Peyer's patch (tissue), 4 donors: ENCODE results near the gene TMEM266. TPM values are rescaled to one million over a fixed set of nuclear protein-coding genes. Genes with fewer than 3 reads are reported as not detected.

ENCODE experiments used
- DNase-seq, 3 donors: peaks; one replicate each; pipeline ENCODE4 v3.0.0-alpha.2; 2017 to 2019
- H3K27ac ChIP-seq, 4 donors: fragments of 200-600 bp; sonication (generic); one replicate each; pipeline ENCODE4 v1.5.1; 2016 to 2019
- H3K27me3 ChIP-seq, 2 donors: fragments of 200-600 bp; sonication (generic); one replicate each; pipeline ENCODE4 v1.5.1; 2019
- H3K36me3 ChIP-seq, 3 donors: fragments of 200-600 bp; sonication (generic); one replicate each; pipeline ENCODE4 v1.5.1; 2016 to 2019
- H3K4me1 ChIP-seq, 4 donors: fragments of 200-600 bp; sonication (generic); one replicate each; pipeline ENCODE4 v1.5.1; 2016 to 2019
- H3K4me3 ChIP-seq, 4 donors: fragments of 200-600 bp; sonication (generic); 1 replicate in 3 of 4; 2 replicates in 1 of 4; pipeline ENCODE4 v1.5.1; 2016 to 2019; ENCODE audit warnings: mild to moderate bottlenecking in 1 of 4
- H3K9me3 ChIP-seq, 4 donors: fragments of 200-600 bp; sonication (generic); one replicate each; pipeline ENCODE4 v1.5.1; 2016 to 2019; ENCODE audit warnings: mild to moderate bottlenecking in 1 of 4
- CTCF ChIP-seq, 6 experiments: fragments of 450-650 bp in 4 of 6; fragments of 200-600 bp in 2 of 6; sonication (generic) in 1 of 6; IDR thresholded peaks; one replicate each; pipeline ENCODE4 v1.5.1; 2017 to 2019; ENCODE audit warnings: antibody characterized with exemption in 6 of 6, mild to moderate bottlenecking in 3 of 6, moderate library complexity in 1 of 6
- POLR2A ChIP-seq, 2 donors: fragments of 450-650 bp; IDR thresholded peaks; one replicate each; pipeline ENCODE4 v1.5.1; 2017; ENCODE audit warnings: antibody characterized with exemption in 2 of 2, mild to moderate bottlenecking in 2 of 2, moderate library complexity in 2 of 2
- total RNA-seq, 4 donors: library from RNA; depleted of rRNA; stranded (reverse); fragments of >200 nt; gene quantifications; one replicate each; pipeline ENCODE4 v1.1.0, GENCODE V29; 2016

TMEM266 gene
- total RNA-seq, 4 donors from 2014 or later = not detected

GRCh38 chr15:76193934-76194333 is 134.1 kb downstream of the TMEM266 start:
- H3K27ac ChIP-seq = no peak overlapping the region
- TF ChIP-seq CTCF (IDR thresholded peaks at IDR 0.05) = no peak
- no peak for TF ChIP-seq POLR2A (IDR thresholded peaks at IDR 0.05)
- no peak overlapping the region for H3K4me3 ChIP-seq
- no peaks in the 10 kb centered on the region for H3K9me3 ChIP-seq
- H3K4me1 ChIP-seq = peaks cover 0 to 38% (median 4%) of the 10 kb centered on the region in 4 donors
- H3K27me3 ChIP-seq = peaks cover 0 to 7% of the 10 kb centered on the region in 2 donors
- no peak for DNase-seq
- H3K36me3 ChIP-seq = no peaks in the 10 kb centered on the region

DNA sequence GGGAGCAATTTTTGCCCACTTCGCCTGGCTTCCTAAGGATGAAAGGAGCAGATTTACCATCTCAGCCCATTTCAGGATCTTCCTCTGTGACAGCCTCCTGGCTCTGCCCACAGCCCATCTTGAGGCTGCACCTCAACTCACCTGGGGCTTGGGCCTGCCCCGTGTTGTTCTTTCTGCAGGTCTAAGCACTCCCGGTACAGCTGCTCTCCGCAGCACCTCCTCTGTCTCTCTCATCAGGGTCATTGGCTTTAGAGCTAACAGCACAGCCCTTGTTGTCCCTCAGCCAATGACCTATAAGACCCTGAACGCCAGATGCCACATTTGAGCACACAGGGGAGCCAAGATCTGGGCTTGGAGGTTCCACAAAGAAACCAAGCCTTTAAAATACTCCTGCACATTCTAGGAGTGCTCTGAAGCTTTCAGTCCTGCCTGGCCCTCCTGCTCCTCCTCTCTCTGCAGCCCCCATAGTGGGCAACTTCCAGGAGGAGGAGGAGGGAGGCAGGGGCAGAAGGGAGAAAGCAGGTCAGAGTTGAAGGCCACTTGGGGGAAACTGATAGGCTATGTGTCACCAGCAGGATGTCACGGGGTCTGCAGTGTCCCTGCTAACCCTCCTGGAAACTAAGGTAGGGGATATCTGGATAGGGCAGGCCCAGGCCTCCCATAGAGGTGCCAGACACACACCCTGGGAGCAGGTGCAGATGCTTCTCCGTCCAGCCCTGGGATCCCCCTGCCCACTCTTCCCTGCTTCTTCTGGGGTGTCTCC is 135.9 kb downstream of the TMEM266 start:
- no peak overlapping the region for H3K4me3 ChIP-seq
- TF ChIP-seq CTCF (IDR thresholded peaks at IDR 0.05) = no peak
- H3K36me3 ChIP-seq = no peaks in the 10 kb centered on the region
- H3K4me1 ChIP-seq = peaks cover 0 to 34% (median 4%) of the 10 kb centered on the region in 4 donors
- no peak overlapping the region for H3K27ac ChIP-seq
- peaks cover 0 to 7% of the 10 kb centered on the region in 2 donors for H3K27me3 ChIP-seq
- no peaks in the 10 kb centered on the region for H3K9me3 ChIP-seq
- DNase-seq = no peak

DNA sequence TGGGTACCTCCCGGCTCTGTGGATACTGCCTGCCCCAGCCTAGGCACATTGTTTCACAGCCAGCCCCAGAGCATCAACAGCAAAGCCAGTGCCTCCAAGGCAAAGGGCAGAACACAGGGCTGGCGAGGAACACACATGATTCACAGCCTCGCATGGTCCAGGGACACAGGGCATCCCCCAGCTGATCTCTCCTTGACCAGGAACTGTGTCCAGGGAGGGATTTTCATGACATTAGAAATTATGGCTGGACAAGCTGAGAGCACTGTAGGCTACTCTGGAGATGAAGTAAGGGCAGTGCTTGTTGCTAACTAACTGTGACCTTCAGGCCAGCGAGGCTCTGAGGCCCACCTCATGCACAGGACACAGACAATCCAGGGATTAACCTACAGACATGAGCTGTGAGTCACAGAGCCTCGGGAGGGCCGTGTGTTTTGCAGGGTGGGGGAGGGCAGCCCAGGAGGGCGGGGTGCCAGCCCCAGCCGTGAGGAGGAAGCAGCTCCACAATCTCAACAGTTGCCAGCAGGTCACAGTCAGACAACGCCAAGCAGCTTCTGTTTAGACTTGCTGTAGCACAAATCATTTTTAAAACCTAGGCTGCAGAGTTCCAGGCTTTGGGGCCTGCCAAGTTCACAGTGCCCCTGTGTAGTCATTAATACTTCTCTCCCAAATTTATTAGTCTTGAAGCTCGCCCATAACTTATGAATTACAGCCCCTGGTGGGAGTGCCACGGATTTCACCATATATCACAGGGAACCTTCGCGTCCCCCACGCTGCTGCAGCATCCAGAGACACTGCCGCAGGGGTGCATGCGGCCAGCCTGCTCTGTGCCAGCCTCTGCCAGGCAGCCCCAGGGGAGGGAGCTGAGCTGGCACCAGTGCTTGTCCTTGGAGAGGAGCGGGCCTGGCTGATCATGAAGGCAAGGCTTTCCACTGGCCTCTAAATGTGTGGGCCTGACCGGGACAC is 136.8 kb downstream of the TMEM266 start:
- no peaks in the 10 kb centered on the region for H3K36me3 ChIP-seq
- TF ChIP-seq CTCF (IDR thresholded peaks at IDR 0.05) = no peak
- peaks cover 0 to 25% (median under 1%) of the 10 kb centered on the region in 4 donors for H3K4me1 ChIP-seq
- H3K27ac ChIP-seq = peak overlapping the region in 1 of 4 donors; percentile 45
- no peaks in the 10 kb centered on the region for H3K9me3 ChIP-seq
- H3K4me3 ChIP-seq = no peak overlapping the region
- peaks cover 0 to 5% of the 10 kb centered on the region in 2 donors for H3K27me3 ChIP-seq
- DNase-seq = peak; percentile 28 to 74 (median 67)

GRCh38 chr15:76197703-76198455 is 138.1 kb downstream of the TMEM266 start:
- no peak overlapping the region for H3K27ac ChIP-seq
- peaks cover 0 to 21% (median 0%) of the 10 kb centered on the region in 4 donors for H3K4me1 ChIP-seq
- TF ChIP-seq POLR2A (IDR thresholded peaks at IDR 0.05) = no peak
- no peak for TF ChIP-seq CTCF (IDR thresholded peaks at IDR 0.05)
- no peak overlapping the region for H3K4me3 ChIP-seq
- H3K36me3 ChIP-seq = no peaks in the 10 kb centered on the region
- H3K27me3 ChIP-seq = no peaks in the 10 kb centered on the region
- DNase-seq = no peak
- H3K9me3 ChIP-seq = no peaks in the 10 kb centered on the region

- DNase-seq = no peak
- Histone ChIP-seq H3K4me1 (peaks cover 0 to 21% (median 0%) of the 10 kb centered on the region in 4 donors), H3K27ac (no peak overlapping the region), H3K4me3 (no peak overlapping the region), H3K9me3 (no peaks in the 10 kb centered on the region), H3K36me3 (peaks cover 0 to 1% (median 0%) of the 10 kb centered on the region in 3 donors), H3K27me3 (no peaks in the 10 kb centered on the region)
- TF ChIP-seq POLR2A (IDR thresholded peaks at IDR 0.05) = no peak
- TF ChIP-seq CTCF (IDR thresholded peaks at IDR 0.05) = no peak
Measured at GRCh38 chr15:76198456-76199105, 138.8 kb downstream of the TMEM266 start.
